Trophoblast cell (in vitro differentiated cells and primary cell): ENCODE data around the gene ZNF492.
"Not testable (repeated sequence)": the region's sequence is repeated elsewhere in the genome, so short reads cannot be mapped to it uniquely, and the experiment has no call there.

ENCODE experiments used
- DNase-seq, 2 donors: peaks; one replicate each; pipeline ENCODE4 v3.0.0-alpha.2; 2016
- H2AFZ ChIP-seq: 2 replicates; pipeline ENCODE4 v1.6.1; 2013; ENCODE audit warnings: low read length, moderate library complexity, mild to moderate bottlenecking; ENCODE audit not compliant: insufficient read depth, poor library complexity
- H2AK5ac ChIP-seq: 2 replicates; pipeline ENCODE4 v1.6.1; 2013; ENCODE audit warnings: mild to moderate bottlenecking, low read length
- H2BK120ac ChIP-seq: 2 replicates; pipeline ENCODE4 v1.6.1; 2013; ENCODE audit warnings: low read length, mild to moderate bottlenecking, moderate library complexity; ENCODE audit not compliant: insufficient read depth, poor library complexity
- H2BK12ac ChIP-seq: 2 replicates; pipeline ENCODE4 v1.6.1; 2013; ENCODE audit warnings: mild to moderate bottlenecking, low read length, moderate library complexity
- H2BK5ac ChIP-seq: 2 replicates; pipeline ENCODE4 v1.6.1; 2013; ENCODE audit warnings: low read length, low read depth, moderate library complexity, mild to moderate bottlenecking; ENCODE audit not compliant: poor library complexity
- H3K14ac ChIP-seq: 2 replicates; pipeline ENCODE4 v1.6.1; 2013; ENCODE audit warnings: mild to moderate bottlenecking, low read length
- H3K18ac ChIP-seq: 2 replicates; pipeline ENCODE4 v1.6.1; 2013; ENCODE audit warnings: mild to moderate bottlenecking, low read length
- H3K23ac ChIP-seq: 2 replicates; pipeline ENCODE4 v1.6.1; 2013; ENCODE audit warnings: low read length
- H3K27ac ChIP-seq: 2 replicates; pipeline ENCODE4 v1.5.1; 2013; ENCODE audit warnings: low read depth, mild to moderate bottlenecking, inconsistent platforms, low read length, moderate library complexity
- H3K27me3 ChIP-seq: 2 replicates; pipeline ENCODE4 v1.6.1; 2013; ENCODE audit warnings: inconsistent platforms, mild to moderate bottlenecking, low read length, moderate library complexity; ENCODE audit not compliant: insufficient read depth
- H3K36me3 ChIP-seq, 2 experiments: 1 replicate in 1 of 2; 2 replicates in 1 of 2; pipeline ENCODE4 v1.6.1; 2013; ENCODE audit warnings: low read length in 2 of 2, mild to moderate bottlenecking in 2 of 2, moderate library complexity in 1 of 2; ENCODE audit not compliant: insufficient read depth in 2 of 2, control insufficient read depth in 1 of 2
- H3K4ac ChIP-seq: 2 replicates; pipeline ENCODE4 v1.6.1; 2013; ENCODE audit warnings: low read depth, mild to moderate bottlenecking, low read length, moderate library complexity
- H3K4me1 ChIP-seq, 2 experiments: 1 replicate in 1 of 2; 2 replicates in 1 of 2; pipeline ENCODE4 v1.6.1; 2013; ENCODE audit warnings: low read length in 2 of 2, mild to moderate bottlenecking in 2 of 2, moderate library complexity in 1 of 2; ENCODE audit not compliant: insufficient read depth in 2 of 2, control insufficient read depth in 1 of 2
- H3K4me2 ChIP-seq: 2 replicates; pipeline ENCODE4 v1.6.1; 2013; ENCODE audit warnings: inconsistent platforms, mild to moderate bottlenecking, low read length, moderate library complexity
- H3K4me3 ChIP-seq: 2 replicates; pipeline ENCODE4 v1.5.1; 2013; ENCODE audit warnings: mild to moderate bottlenecking, low read depth, low read length, inconsistent platforms
- H3K79me1 ChIP-seq: one replicate; pipeline ENCODE4 v1.6.1; 2013; ENCODE audit warnings: low read length
- H3K79me2 ChIP-seq: 2 replicates; pipeline ENCODE4 v1.6.1; 2013; ENCODE audit warnings: low read length, mild to moderate bottlenecking; ENCODE audit not compliant: control insufficient read depth, insufficient read depth, poor library complexity
- H3K9ac ChIP-seq: 2 replicates; pipeline ENCODE4 v1.6.1; 2013; ENCODE audit warnings: mild to moderate bottlenecking, low read length
- H3K9me3 ChIP-seq: 2 replicates; pipeline ENCODE4 v1.6.1; 2013; ENCODE audit warnings: low read depth, mild to moderate bottlenecking, control low read depth, inconsistent platforms, low read length; ENCODE audit not compliant: insufficient read depth
- H4K12ac ChIP-seq: 2 replicates; pipeline ENCODE4 v1.6.1; 2013; ENCODE audit warnings: low read depth, mild to moderate bottlenecking, low read length, moderate library complexity
- H4K8ac ChIP-seq: 2 replicates; pipeline ENCODE4 v1.6.1; 2013; ENCODE audit warnings: low read depth, mild to moderate bottlenecking, low read length, moderate library complexity
- H4K91ac ChIP-seq: one replicate; pipeline ENCODE4 v1.6.1; 2013; ENCODE audit warnings: low read depth, mild to moderate bottlenecking, low read length, moderate library complexity
- WGBS: extraction: QIAGEN DNeasy Blood & Tissue Kit; methylation state at CpG from one replicate; pipeline ENCODE4 v1.1.7; 2013; ENCODE audit warnings: missing lambda C conversion rate; ENCODE audit not compliant: insufficient read length, insufficient coverage; ENCODE audit errors: extremely low coverage; 5-methylcytosine and 5-hydroxymethylcytosine counted together

Gene ZNF492

DNA sequence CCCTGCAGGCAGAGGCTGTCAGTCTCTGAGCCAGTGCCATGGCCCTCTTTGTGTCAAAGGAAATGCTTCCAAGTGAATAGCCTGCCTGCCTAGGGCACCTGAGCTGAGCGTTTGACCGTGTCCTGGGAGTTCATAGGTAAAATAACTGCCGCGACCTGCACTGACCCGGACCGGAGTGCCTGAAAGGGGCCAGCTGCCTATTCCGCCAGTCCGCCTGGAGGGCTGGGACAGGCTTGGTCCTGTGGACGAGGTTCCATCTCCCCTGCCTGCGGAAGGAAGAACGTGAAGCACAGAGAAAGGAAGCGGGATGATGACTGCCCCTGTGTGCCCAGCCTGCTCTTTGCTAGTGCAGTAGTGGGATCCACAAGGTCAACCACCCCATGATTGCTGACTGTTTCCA, 17.5 kb upstream of the ZNF492 start:
- Histone ChIP-seq H3K4me2 (no peak overlapping the region), H2AK5ac (no peak overlapping the region)
- WGBS = no CpG with 5 or more reads among the region's 12 CpGs

DNA sequence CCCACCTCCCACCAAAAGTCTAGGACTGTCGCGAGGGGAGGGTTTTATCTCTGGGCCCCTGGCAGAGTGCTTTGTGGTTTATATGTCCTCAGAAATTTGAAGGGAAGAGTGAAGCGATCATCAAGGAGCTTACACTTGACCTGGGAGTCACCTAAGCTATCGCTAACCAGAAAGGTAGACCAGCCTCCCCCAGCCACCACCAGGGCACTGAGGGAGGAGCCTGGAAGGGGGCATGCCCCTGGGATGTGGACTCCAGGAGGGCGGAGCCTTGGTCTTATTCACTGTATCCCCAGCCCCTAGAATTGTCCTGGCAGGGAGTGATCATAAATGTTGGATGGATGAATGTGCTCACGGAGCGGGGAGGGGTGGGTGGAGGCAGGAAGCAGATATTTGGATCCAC, 16.9 kb upstream of the ZNF492 start:
- H3K4me2 ChIP-seq, H3K23ac ChIP-seq, H3K4ac ChIP-seq, H3K18ac ChIP-seq, H2AFZ ChIP-seq, H3K4me3 ChIP-seq, H3K79me2 ChIP-seq, H3K79me1 ChIP-seq, H4K12ac ChIP-seq, H3K27me3 ChIP-seq, H2BK120ac ChIP-seq, H3K4me1 ChIP-seq, H4K91ac ChIP-seq, DNase-seq, H3K36me3 ChIP-seq, H2BK12ac ChIP-seq, H3K27ac ChIP-seq, H3K14ac ChIP-seq, H3K9ac ChIP-seq, H4K8ac ChIP-seq, H2BK5ac ChIP-seq, H2AK5ac ChIP-seq: not testable (repeated sequence)
- peaks cover 58% of the 10 kb centered on the region for H3K9me3 ChIP-seq
- no CpG with 5 or more reads among the region's 7 CpGs for WGBS

More for the DNA sequence above, 17.5 kb upstream of the ZNF492 start:
- Histone ChIP-seq H3K27ac (no peak overlapping the region), H4K8ac (no peak overlapping the region), H3K14ac (no peak overlapping the region), H3K4me1 (no peaks in the 10 kb centered on the region), H3K4me3 (no peak overlapping the region), H4K12ac (no peak overlapping the region), H3K18ac (no peak overlapping the region), H2BK12ac (no peak overlapping the region), H3K9ac (no peak overlapping the region), H4K91ac (no peak overlapping the region), H3K9me3 (peaks cover 60% of the 10 kb centered on the region), H3K27me3 (no peaks in the 10 kb centered on the region), H3K36me3 (no peaks in the 10 kb centered on the region), H3K23ac (no peak overlapping the region), H2BK5ac (no peak overlapping the region), H2BK120ac (no peak overlapping the region), H3K4ac (no peak overlapping the region), H2AFZ (no peak overlapping the region), H3K79me2 (no peaks in the 10 kb centered on the region), H3K79me1 (no peaks in the 10 kb centered on the region)
- DNase-seq = no peak

DNA sequence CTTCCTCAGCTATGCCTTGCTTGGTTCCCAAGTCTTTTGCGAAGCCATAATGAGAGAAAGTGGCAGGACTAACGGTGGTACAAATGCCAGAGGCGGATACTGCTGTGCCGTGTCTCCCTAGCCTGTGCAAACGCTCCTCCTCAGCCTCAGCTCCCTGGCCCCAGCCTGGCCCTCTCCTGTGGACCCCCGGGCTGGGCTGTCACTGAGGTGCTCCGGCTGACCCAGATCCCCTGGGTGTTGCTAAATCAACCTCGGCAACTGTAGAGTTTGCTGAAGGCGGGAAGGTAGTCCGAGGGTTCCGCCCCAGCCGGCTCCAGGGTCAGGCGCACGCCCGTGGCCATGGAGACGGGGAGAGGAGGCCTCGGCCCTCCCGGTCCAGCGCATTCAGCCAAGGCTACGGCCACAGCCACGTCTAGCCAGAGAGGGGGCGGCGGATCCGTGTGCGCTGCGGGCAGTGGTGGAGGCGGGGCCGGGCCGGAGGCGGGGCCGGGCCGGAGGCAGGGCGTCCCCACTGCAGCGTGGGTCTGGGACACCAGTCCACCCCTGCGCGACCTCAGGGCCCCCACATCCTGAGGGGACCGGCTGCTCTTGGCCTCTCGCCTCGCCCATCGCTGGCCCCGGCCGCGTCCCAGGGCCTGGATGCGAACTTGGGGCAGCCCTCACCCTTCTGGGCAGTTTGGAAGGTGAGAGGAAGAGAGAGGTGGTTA, 16.4 kb upstream of the ZNF492 start:
- Histone ChIP-seq H3K9me3 (peaks cover 55% of the 10 kb centered on the region), H3K4me2 (no peak overlapping the region), H2BK5ac (no peak overlapping the region), H3K4me1 (no peaks in the 10 kb centered on the region), H3K4ac (no peak overlapping the region), H4K8ac (no peak overlapping the region), H2AK5ac (no peak overlapping the region), H2BK120ac (no peak overlapping the region), H2BK12ac (no peak overlapping the region), H2AFZ (no peak overlapping the region), H3K27ac (no peak overlapping the region), H3K18ac (no peak overlapping the region), H4K12ac (no peak overlapping the region), H3K14ac (no peak overlapping the region), H3K79me2 (no peaks in the 10 kb centered on the region), H3K27me3 (no peaks in the 10 kb centered on the region), H4K91ac (no peak overlapping the region), H3K23ac (no peak overlapping the region), H3K9ac (no peak overlapping the region), H3K36me3 (no peaks in the 10 kb centered on the region), H3K4me3 (no peak overlapping the region), H3K79me1 (no peaks in the 10 kb centered on the region)
- DNase-seq = no peak
- no CpG with 5 or more reads among the region's 44 CpGs for WGBS

DNA sequence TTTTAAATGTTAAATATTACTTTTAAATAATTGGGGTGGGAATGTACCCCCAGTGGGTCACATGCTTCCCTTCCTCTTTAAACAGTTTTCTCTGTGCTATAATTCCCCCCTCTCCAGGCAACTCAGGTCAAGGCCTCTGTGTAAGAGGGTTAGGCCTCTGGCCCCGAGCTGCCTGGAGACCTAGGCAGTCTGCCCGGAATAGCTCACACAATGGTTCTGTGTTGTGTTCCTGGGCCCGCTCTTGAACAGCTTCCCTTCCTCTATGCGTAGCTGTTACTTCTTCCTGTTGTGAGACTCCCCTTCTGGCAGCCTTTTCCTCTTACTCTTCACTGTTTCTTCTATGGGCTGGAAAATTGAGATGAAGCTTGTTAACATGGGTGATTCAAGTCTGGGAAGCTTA, 14.8 kb upstream of the ZNF492 start:
- no CpG with 5 or more reads among the region's 4 CpGs for WGBS
- H2BK12ac ChIP-seq = no peak overlapping the region
- no peak overlapping the region for H2BK120ac ChIP-seq
- H3K79me2 ChIP-seq = no peaks in the 10 kb centered on the region
- no peaks in the 10 kb centered on the region for H3K36me3 ChIP-seq
- no peak overlapping the region for H3K27ac ChIP-seq
- H3K4me3 ChIP-seq = no peak overlapping the region
- no peaks in the 10 kb centered on the region for H3K27me3 ChIP-seq
- no peak overlapping the region for H3K9ac ChIP-seq
- H3K79me1 ChIP-seq = no peaks in the 10 kb centered on the region
- no peaks in the 10 kb centered on the region for H3K4me1 ChIP-seq
- H2BK5ac ChIP-seq = no peak overlapping the region
- no peak overlapping the region for H3K4me2 ChIP-seq
- H3K9me3 ChIP-seq = peaks cover 64% of the 10 kb centered on the region
- H2AK5ac ChIP-seq = no peak overlapping the region
- H3K18ac ChIP-seq = no peak overlapping the region
- H3K23ac ChIP-seq = no peak overlapping the region
- H4K8ac ChIP-seq = no peak overlapping the region
- H3K14ac ChIP-seq = no peak overlapping the region
- no peak overlapping the region for H3K4ac ChIP-seq
- no peak overlapping the region for H2AFZ ChIP-seq
- DNase-seq = no peak
- no peak overlapping the region for H4K91ac ChIP-seq
- H4K12ac ChIP-seq = no peak overlapping the region
